H1 (cell line): ENCODE results near the gene DOK6. TPM values are rescaled to one million over a fixed set of nuclear protein-coding genes. Genes with fewer than 3 reads are reported as not detected.

Source experiments
- CTCF ChIA-PET: fragments of 300-600 bp; sonication (Branson Sonifier 250); formaldehyde crosslinking; loops from one replicate; lab custom pipeline; 2021; ENCODE audit not compliant: partially characterized antibody; lab: Charles Lee
- POLR2A ChIA-PET: fragments of 300-600 bp; sonication (Branson Sonifier 250); formaldehyde crosslinking; loops from one replicate; lab custom pipeline; 2021; ENCODE audit warnings: inconsistent platforms; ENCODE audit not compliant: partially characterized antibody; lab: Charles Lee
- DNase-seq, 2 experiments: peaks; one replicate each; pipeline versions ENCODE4 v3.0.0 to v3.0.0-alpha.2; 2010 to 2022; ENCODE audit warnings: low spot score in 2 of 2, low read depth in 1 of 2, mixed read lengths in 1 of 2
- FAIRE-seq: peaks from 2 replicates; lab custom pipeline; 2011; peaks lifted over from hg19 to GRCh38; lab: Jason Lieb, UNC
- H2AFZ ChIP-seq: 2 replicates; pipeline ENCODE4 v1.8.1; 2012; ENCODE audit warnings: low read length, inconsistent platforms
- H2AK5ac ChIP-seq: 2 replicates; pipeline ENCODE4 v1.6.1; 2013; ENCODE audit warnings: low read depth, low read length
- H2BK120ac ChIP-seq: replicated peaks from 2 replicates; pipeline ENCODE3; 2013; ENCODE audit warnings: low read depth, low read length, inconsistent platforms
- H2BK12ac ChIP-seq: 2 replicates; pipeline ENCODE4 v1.6.1; 2013; ENCODE audit warnings: low read depth, low read length
- H2BK15ac ChIP-seq: 2 replicates; pipeline ENCODE4 v1.6.1; 2013; ENCODE audit warnings: low read length
- H2BK20ac ChIP-seq: 2 replicates; pipeline ENCODE4 v1.6.1; 2013; ENCODE audit warnings: low read length
- H2BK5ac ChIP-seq: 2 replicates; pipeline ENCODE4 v1.6.1; 2013; ENCODE audit warnings: low read depth, low read length
- H3K14ac ChIP-seq: 2 replicates; pipeline ENCODE4 v1.6.1; 2013; ENCODE audit warnings: inconsistent platforms; ENCODE audit not compliant: insufficient read length
- H3K18ac ChIP-seq: 2 replicates; pipeline ENCODE4 v1.6.1; 2013; ENCODE audit warnings: low read length; ENCODE audit errors: extremely low read depth
- H3K23ac ChIP-seq: 2 replicates; pipeline ENCODE4 v1.6.1; 2013; ENCODE audit warnings: inconsistent platforms; ENCODE audit not compliant: insufficient read length
- H3K23me2 ChIP-seq: 2 replicates; pipeline ENCODE4 v1.6.1; 2013; ENCODE audit warnings: low read depth, low read length
- H3K27ac ChIP-seq: 2 replicates; pipeline ENCODE4 v1.6.1; 2011; ENCODE audit warnings: low read depth, low read length, inconsistent platforms
- H3K27me3 ChIP-seq, 4 experiments: replicated peaks in 1 of 4; 1 replicate in 1 of 4; 2 replicates in 3 of 4; pipeline versions ENCODE4 v1.6.1 to v1.8.1; 2011 to 2013; ENCODE audit warnings: low read length in 3 of 4, mild to moderate bottlenecking in 3 of 4, inconsistent platforms in 2 of 4, mixed read lengths in 2 of 4, moderate library complexity in 1 of 4; ENCODE audit not compliant: control insufficient read depth in 3 of 4, insufficient read depth in 3 of 4; ENCODE audit errors: extremely low read depth in 1 of 4
- H3K36me3 ChIP-seq, 4 experiments: 2 replicates each; pipeline versions ENCODE4 v1.6.1 to v1.8.1; 2011 to 2013; ENCODE audit warnings: mild to moderate bottlenecking in 4 of 4, low read length in 3 of 4, moderate library complexity in 2 of 4, control low read depth in 1 of 4, inconsistent platforms in 1 of 4; ENCODE audit not compliant: insufficient read depth in 4 of 4, control insufficient read depth in 2 of 4
- H3K4ac ChIP-seq: replicated peaks from 2 replicates; pipeline ENCODE3; 2013; ENCODE audit warnings: low read length, low read depth, mixed read lengths, inconsistent platforms; ENCODE audit not compliant: insufficient read length
- H3K4me1 ChIP-seq, 4 experiments: replicated peaks in 1 of 4; 1 replicate in 1 of 4; 2 replicates in 3 of 4; pipeline versions ENCODE4 v1.6.1 to v1.8.1; 2011 to 2013; ENCODE audit warnings: low read length in 3 of 4, inconsistent platforms in 2 of 4, mixed read lengths in 1 of 4; ENCODE audit not compliant: insufficient read depth in 4 of 4, control insufficient read depth in 3 of 4
- H3K4me2 ChIP-seq, 2 experiments: 2 replicates each; pipeline versions ENCODE4 v1.6.1 to v1.8.1; 2011 to 2013; ENCODE audit warnings: low read depth in 2 of 2, low read length in 2 of 2, control low read depth in 1 of 2, inconsistent platforms in 1 of 2, mild to moderate bottlenecking in 1 of 2; ENCODE audit not compliant: insufficient read depth in 1 of 2
- H3K4me3 ChIP-seq, 4 experiments: fragments of 200-600, 300-600 bp in 1 of 4; sonication (generic), shearing (Covaris generic), sonication (Bioruptor Twin) in 1 of 4; 2 replicates each; pipeline versions ENCODE4 v1.5.1 to v1.8.1; 2011 to 2016; ENCODE audit warnings: low read length in 4 of 4, low read depth in 3 of 4, control low read depth in 2 of 4, inconsistent platforms in 2 of 4, mild to moderate bottlenecking in 2 of 4, mixed read lengths in 1 of 4, moderate library complexity in 1 of 4; ENCODE audit not compliant: insufficient read depth in 2 of 4; ENCODE audit errors: extremely low read depth in 1 of 4
- H3K56ac ChIP-seq: replicated peaks from 2 replicates; pipeline ENCODE3; 2013; ENCODE audit warnings: low read depth, mild to moderate bottlenecking, mixed read lengths, low read length, inconsistent platforms; ENCODE audit not compliant: insufficient read length
- H3K79me1 ChIP-seq: 2 replicates; pipeline ENCODE4 v1.6.1; 2013; ENCODE audit warnings: low read depth, low read length, control low read depth
- H3K79me2 ChIP-seq, 2 experiments: 2 replicates each; pipeline versions ENCODE4 v1.6.1 to v1.8.1; 2012 to 2013; ENCODE audit warnings: low read length in 2 of 2, mild to moderate bottlenecking in 2 of 2, inconsistent platforms in 1 of 2; ENCODE audit not compliant: insufficient read depth in 2 of 2, control insufficient read depth in 1 of 2
- H3K9ac ChIP-seq, 4 experiments: replicated peaks in 1 of 4; 1 replicate in 1 of 4; 2 replicates in 3 of 4; pipeline versions ENCODE4 v1.6.1 to v1.8.1; 2011 to 2013; ENCODE audit warnings: low read depth in 3 of 4, low read length in 3 of 4, control low read depth in 2 of 4, mild to moderate bottlenecking in 2 of 4, moderate library complexity in 2 of 4, inconsistent platforms in 1 of 4; ENCODE audit errors: extremely low read depth in 1 of 4
- H3K9me3 ChIP-seq, 2 experiments: 2 replicates each; pipeline versions ENCODE4 v1.6.1 to v1.8.1; 2012 to 2013; ENCODE audit warnings: mild to moderate bottlenecking in 2 of 2, moderate library complexity in 2 of 2, control low read depth in 1 of 2, inconsistent platforms in 1 of 2, low read depth in 1 of 2, low read length in 1 of 2, mixed read lengths in 1 of 2; ENCODE audit not compliant: insufficient read depth in 2 of 2
- H4K20me1 ChIP-seq, 2 experiments: replicated peaks in 1 of 2; 2 replicates each; pipeline versions ENCODE3 to v1.8.1; 2011 to 2013; ENCODE audit warnings: inconsistent platforms in 2 of 2, low read length in 2 of 2, mild to moderate bottlenecking in 1 of 2; ENCODE audit not compliant: insufficient read depth in 2 of 2, control insufficient read depth in 1 of 2
- H4K5ac ChIP-seq: 2 replicates; pipeline ENCODE4 v1.6.1; 2013; ENCODE audit warnings: low read length, low read depth, mixed read lengths, inconsistent platforms; ENCODE audit not compliant: insufficient read length
- H4K8ac ChIP-seq: 2 replicates; pipeline ENCODE4 v1.8.0; 2013; ENCODE audit warnings: mild to moderate bottlenecking, moderate library complexity, low read length, inconsistent platforms; ENCODE audit not compliant: insufficient read depth; ENCODE audit errors: extremely low read depth
- H4K91ac ChIP-seq: replicated peaks from 2 replicates; pipeline ENCODE3; 2013; ENCODE audit warnings: low read length, mixed read lengths, inconsistent platforms; ENCODE audit not compliant: insufficient read length
- FOSL1 ChIP-seq: IDR thresholded peaks from 2 replicates; pipeline ENCODE4 v1.6.1; 2011; ENCODE audit warnings: mild to moderate bottlenecking, low read depth, low read length, moderate library complexity; ENCODE audit not compliant: insufficient read depth
- GABPA ChIP-seq: IDR thresholded peaks from 2 replicates; pipeline ENCODE4 v1.6.1; 2011; ENCODE audit warnings: mild to moderate bottlenecking, low read length, moderate library complexity, borderline replicate concordance; ENCODE audit not compliant: insufficient read depth
- MAX ChIP-seq: IDR thresholded peaks from 2 replicates; pipeline ENCODE4 v1.6.1; 2012; ENCODE audit warnings: inconsistent platforms
- NRF1 ChIP-seq: IDR thresholded peaks from 2 replicates; pipeline ENCODE4 v1.6.1; 2011; ENCODE audit warnings: mild to moderate bottlenecking, low read depth, low read length, improper control_type of control experiment
- SAP30 ChIP-seq: fragments of 300-600 bp; sonication (generic); IDR thresholded peaks from 2 replicates; pipeline ENCODE4 v1.7.1; 2012; ENCODE audit warnings: low read length, moderate library complexity, mild to moderate bottlenecking, inconsistent platforms; ENCODE audit not compliant: insufficient read depth, insufficient replicate concordance
- SP2 ChIP-seq: IDR thresholded peaks from 2 replicates; pipeline ENCODE4 v1.6.1; 2012; ENCODE audit warnings: mild to moderate bottlenecking, low read length, inconsistent platforms
- TAF1 ChIP-seq: IDR thresholded peaks from 2 replicates; pipeline ENCODE4 v1.6.1; 2011; ENCODE audit warnings: mild to moderate bottlenecking, low read depth, low read length
- TCF12 ChIP-seq: IDR thresholded peaks from 2 replicates; pipeline ENCODE4 v1.6.1; 2011; ENCODE audit warnings: low read depth, mild to moderate bottlenecking, low read length
- TEAD4 ChIP-seq: IDR thresholded peaks from 2 replicates; pipeline ENCODE4 v1.6.1; 2012; ENCODE audit warnings: low read depth, low read length, inconsistent platforms, mixed read lengths
- WGBS, 2 experiments: shearing (Covaris generic) in 1 of 2; methylation state at CpG; one replicate each; pipeline versions ENCODE4 v1.1.6 to v1.1.7; 2013 to 2015; ENCODE audit warnings: low lambda C conversion rate in 2 of 2, mixed read lengths in 2 of 2, inconsistent platforms in 1 of 2, low coverage in 1 of 2, missing lambda C conversion rate in 1 of 2; ENCODE audit not compliant: insufficient replicate concordance in 2 of 2, insufficient coverage in 1 of 2, insufficient read length in 1 of 2; ENCODE audit errors: extremely low coverage in 1 of 2, missing lambda C conversion rate in 1 of 2; 5-methylcytosine and 5-hydroxymethylcytosine counted together
- polyA plus RNA-seq, 7 experiments: library from polyadenylated mRNA; depleted of rRNA in 3 of 7; stranded (reverse) in 5 of 7; unstranded in 2 of 7; fragments of >200 nt in 5 of 7; fragments of 200-250 nt in 2 of 7; gene quantifications; 1 replicate in 5 of 7; 2 replicates in 1 of 7; 4 replicates in 1 of 7; pipeline versions ENCODE4 v1.2.1 to v1.2.3, GENCODE V29; 2011 to 2013; ENCODE audit warnings: missing spikeins in 2 of 7, mixed read lengths in 2 of 7
- total RNA-seq: library from RNA; stranded (reverse); fragmentation: NEBNext Ultra II Directional; extraction: Animal tissue kit (Norgen Biotek cat#: 25700); gene quantifications from 2 replicates; pipeline ENCODE4 v1.2.1, GENCODE V29; 2021

DOK6 gene
- total and polyA plus RNA-seq, 2 of the 8 experiments (the other 6 are each of a cell fraction or from before 2014, with no cell fraction given): 0.33 to 0.50 TPM

GRCh38 chr18:69866212-69866611 is 465.5 kb downstream of the DOK6 start:
- TF ChIP-seq FOSL1 (no peak), SP2 (no peak), TEAD4 (no peak), TAF1 (no peak), MAX (no peak), GABPA (no peak), TCF12 (no peak), NRF1 (no peak), SAP30 (no peak)
- FAIRE-seq (no peak), DNase-seq (no peak)
- no peak overlapping the region for H3K56ac ChIP-seq
- H3K27me3 ChIP-seq: no peaks in the 10 kb centered on the region
- no peaks in the 10 kb centered on the region for H3K36me3 ChIP-seq
- no peak overlapping the region for H4K91ac ChIP-seq
- H4K20me1 ChIP-seq: no peaks in the 10 kb centered on the region
- WGBS, 2 experiments: 94% methylated on average over 4 of the region's 4 CpGs; no CpG with 5 or more reads in 1 of the 2 experiments
- H2BK15ac ChIP-seq: no peak overlapping the region
- H3K23me2 ChIP-seq: no peaks in the 10 kb centered on the region
- no peaks in the 10 kb centered on the region for H3K79me1 ChIP-seq
- H3K4me1 ChIP-seq: no peaks in the 10 kb centered on the region
- H2AFZ ChIP-seq: no peak overlapping the region
- no peak overlapping the region for H2BK12ac ChIP-seq
- H3K27ac ChIP-seq: no peak overlapping the region
- no peak overlapping the region for H3K4ac ChIP-seq
- ChIA-PET CTCF (interaction anchor here (1.2 kb wide), 1 partner anchor 13 kb away, joined by 3 read pairs; no protein-coding TSS in a partner anchor), POLR2A (no interaction called here)
- H4K8ac ChIP-seq: no peak overlapping the region
- H3K23ac ChIP-seq: no peak overlapping the region
- no peak overlapping the region for H3K4me2 ChIP-seq
- no peak overlapping the region for H4K5ac ChIP-seq
- no peak overlapping the region for H2BK120ac ChIP-seq
- no peaks in the 10 kb centered on the region for H3K9me3 ChIP-seq
- H2BK20ac ChIP-seq: no peak overlapping the region
- H3K18ac ChIP-seq: no peak overlapping the region
- H3K9ac ChIP-seq: no peak overlapping the region
- H3K14ac ChIP-seq: no peak overlapping the region
- H3K79me2 ChIP-seq: no peaks in the 10 kb centered on the region
- no peak overlapping the region for H2AK5ac ChIP-seq
- no peak overlapping the region for H2BK5ac ChIP-seq
- no peak overlapping the region for H3K4me3 ChIP-seq
